ENCODE data around the gene SP3.
A peak's percentile ranks its signal among the peaks of the same experiment; 100 is the strongest.

SP3 gene

DNA sequence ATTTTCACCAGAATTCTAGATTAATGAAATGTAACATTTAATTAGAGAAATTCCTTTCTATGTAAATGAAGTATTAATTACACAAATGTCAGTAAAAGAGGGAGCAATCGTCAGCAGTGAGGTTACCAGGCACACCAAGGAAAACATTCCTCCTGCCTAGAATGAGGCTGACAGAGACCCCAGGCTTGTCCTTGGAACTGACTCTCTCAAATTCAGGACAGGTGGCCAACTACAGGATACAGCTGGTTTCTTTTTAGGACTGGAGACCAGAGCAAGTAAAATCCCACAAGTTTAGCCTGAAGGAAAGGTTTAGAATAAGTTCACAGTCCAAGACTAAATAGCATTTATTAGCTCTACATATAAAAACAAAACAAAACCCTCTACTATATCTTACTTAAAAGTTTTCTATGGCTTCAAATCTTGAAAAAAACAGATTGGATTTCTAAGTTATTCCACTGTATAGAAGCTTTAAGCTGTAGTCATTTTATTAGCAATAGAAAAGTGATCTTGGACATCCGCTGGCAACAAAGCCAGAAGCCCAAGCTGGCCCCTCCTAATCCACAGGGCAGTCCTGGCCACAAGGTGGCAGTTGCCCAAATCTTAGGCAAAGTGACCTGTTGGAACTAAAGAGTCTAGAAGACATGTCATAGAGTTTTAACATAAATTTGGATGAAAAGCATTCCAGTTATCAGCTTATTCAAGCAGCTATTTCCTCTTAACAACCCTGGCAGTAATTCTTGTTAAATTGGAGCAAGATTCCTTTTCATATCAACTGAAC, 81.0 kb downstream of the SP3 start:
- peak in 1 of 2 experiments; percentile 42 for DNase-seq

DNA sequence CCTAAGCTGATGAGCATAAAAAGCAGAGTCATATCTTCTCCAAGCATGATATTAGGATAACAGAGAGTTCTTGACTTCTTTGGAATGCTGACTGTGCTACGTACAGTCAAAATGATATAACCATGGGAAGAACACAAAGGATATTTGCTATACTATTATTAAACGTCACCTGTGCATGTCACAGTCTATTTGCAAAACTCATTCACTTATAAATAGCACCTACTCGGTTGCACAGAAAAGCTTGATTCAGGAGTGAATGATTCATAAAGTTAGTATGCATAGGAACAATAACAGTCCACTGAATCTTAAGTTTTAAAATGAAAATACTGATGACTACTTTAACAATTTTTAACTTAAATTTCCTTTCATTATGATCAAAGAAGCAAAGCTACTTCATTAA, 83.3 kb downstream of the SP3 start:
- DNase-seq = no peak

DNA sequence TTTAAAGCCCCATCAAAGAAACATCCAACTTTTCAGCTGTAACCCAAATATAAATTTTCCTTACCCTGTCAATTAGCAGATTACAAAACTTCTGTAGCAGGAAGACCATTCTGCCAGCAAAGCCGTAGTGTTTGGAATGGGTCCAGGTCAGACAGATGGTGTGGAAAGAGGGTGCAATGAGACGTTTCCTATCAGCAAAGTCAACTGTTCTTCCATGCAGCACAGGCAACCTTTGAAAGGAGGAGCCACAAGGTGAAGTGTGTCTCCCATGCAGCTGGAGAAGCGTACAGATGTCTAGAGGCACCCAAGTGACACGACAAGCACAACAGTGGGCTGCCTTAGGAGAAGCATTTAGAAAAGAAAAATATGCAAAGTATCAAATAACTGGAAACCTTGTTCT, 83.7 kb downstream of the SP3 start:
- no peak for DNase-seq

DNA sequence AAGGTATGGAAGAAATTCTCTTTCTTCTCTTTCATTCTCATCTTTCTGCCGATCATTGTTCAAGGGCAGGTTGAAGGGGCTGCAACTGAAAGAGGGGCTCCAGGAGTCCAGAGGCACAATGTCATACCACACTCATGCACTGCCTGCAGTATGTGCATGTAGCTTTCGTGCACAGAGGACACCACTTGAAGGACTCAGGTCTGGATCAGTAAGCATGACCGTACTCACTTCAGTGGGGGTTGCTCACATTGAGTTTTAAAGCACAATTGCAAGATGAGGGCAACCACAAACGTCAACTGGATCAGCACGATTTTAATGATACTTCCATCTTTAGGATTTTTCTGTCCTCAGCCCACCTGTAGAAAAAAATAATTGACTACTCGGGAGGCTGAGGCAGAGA, 84.6 kb downstream of the SP3 start:
- DNase-seq = no peak

DNA sequence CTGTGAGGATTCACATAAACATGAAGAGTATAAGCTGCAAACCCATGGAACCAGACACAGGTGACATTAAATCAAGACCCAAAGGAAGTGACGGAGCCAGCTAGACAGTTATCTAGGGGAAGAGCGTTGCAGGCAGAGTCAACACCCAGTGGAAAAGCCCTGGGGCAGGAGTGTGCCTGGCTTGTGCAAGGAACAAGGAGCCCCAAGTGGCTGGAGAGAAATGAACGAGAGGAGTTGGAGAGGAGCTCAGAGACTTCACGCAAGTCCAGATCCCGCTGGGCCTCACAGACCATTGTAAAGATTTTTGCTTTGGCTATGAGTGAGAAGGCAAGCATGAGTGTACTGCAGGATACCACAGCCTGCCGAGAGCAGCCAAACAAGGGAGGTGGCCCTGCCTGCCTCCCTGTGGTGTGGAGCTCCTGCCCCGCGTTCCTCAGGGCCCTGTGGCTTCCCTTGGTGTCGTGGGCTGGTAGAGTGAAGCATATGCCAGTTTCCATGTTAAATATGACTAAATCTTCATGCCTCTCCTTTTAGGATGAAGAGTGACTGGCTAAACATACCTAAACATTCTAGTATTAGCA, 88.2 kb downstream of the SP3 start:
- no peak for DNase-seq

DNA sequence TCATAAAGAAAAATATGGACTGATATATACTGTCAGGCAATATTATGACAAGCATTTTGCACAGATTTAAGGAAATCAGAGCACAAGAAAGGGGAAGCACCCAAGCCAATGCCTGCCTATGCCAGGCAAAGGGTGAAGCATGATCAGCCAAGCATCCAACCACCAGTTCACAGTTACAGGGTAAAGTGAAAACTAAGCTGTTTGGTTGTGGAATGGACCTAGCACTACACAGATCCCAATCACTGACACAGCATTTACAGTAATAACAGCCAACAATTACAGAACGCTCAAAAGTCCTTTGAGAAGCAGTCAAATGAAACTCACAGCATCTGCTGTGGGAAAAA, 90.3 kb downstream of the SP3 start:
- DNase-seq = no peak

DNA sequence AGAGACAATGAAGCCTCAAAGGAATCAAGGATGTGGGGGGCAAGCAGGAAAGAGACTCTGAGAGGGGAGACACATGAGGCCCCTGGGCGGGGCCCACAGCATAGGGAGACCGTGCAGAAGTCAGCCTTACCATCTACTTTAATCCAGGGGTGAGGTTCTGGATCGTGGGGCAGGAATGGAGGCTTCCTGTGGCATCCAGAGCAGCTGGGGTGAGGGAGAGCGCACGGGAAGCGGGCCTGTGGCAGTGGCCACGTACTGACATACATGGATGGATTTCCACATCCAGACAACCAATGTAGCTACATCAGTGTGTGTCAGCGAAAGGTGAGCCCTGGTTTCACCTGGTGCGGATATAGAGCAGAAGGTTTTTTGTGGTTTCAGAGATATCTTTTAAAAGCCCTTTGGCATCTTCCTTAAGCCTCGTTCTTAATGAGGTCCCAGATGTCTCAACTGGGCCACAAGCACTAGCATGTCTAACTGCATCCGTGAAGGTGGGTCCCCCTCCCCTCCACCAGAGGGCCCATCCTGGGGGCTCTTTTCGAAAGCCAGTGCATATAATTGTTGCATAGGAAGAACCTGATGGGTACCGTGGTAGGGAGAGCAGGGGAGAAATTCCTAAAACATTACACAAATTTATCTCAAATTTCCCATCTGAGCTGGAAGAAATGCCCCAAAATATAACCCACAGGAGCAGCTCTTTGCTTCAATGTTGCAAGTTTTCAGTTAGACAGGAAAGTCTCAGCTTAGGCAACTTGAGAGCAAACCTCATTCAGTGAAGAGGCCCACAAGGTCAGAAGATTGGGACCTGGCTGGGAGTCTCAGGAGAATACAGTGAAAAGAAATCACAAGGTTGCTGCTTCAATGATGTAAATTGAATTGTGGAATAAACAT, 90.9 kb downstream of the SP3 start:
- DNase-seq = no peak

DNA sequence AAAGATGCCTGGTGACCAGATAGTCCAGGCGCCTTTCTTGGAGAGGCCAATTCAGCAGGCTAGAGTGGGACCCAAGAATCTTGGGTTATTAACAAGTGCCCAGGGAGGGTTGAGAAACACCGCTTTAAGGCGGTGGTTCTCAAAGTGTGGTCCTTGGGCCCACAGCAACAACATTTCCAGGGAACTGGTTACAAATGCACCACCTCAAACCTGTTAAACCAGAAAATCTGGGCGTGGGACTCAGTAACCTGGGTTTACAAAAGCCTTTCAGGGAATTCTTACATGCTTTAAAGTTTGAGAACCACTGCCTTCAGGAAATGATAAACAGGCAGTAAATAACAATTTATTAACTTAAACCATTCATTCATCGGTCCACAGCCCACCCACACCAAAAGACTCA, 92.5 kb downstream of the SP3 start:
- DNase-seq = no peak

DNA sequence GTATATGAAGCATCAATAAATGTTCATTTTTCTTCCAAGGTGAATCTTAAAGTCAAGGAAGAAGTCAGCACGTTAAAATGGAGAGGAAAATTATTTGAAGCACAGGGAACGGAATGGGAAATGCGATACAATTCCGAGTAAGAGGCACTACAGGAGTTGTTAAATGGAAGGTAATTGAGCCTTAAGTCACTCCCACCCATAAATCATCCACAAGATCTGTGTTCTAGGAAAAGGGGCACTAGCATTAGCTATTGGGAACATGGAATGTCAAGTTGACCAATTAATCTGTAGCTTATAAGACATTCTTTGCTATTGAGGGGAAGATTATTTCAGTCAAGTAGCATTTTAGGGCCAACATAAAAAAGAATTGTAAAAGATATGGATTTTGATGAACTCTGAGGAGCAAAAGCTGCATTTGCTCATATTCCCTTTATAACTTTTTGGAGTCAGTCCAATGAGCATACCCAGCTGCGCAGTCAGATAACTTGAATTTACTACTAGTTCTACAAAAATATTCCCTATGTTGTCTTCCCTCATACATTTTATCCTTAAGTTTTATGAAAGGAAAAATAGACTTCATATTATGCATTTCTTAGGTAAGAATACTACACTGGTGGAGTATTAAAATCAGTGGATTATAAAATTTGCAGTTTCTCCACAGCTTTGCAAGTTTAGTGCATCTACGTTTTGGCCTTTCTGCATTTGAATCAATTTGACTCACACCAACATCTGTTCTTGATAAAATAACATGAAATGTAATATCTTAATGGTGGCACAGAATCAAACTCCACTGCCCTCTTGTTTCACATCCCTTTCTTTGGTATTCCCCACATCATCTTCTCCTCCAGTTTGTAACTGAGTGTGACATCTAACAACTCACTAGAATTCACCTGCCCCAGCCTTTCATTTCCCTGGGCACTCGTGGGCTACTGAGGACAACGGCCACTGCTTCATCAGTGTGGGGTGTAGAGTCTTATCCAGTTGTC, 95.6 kb downstream of the SP3 start:
- no peak for DNase-seq

DNA sequence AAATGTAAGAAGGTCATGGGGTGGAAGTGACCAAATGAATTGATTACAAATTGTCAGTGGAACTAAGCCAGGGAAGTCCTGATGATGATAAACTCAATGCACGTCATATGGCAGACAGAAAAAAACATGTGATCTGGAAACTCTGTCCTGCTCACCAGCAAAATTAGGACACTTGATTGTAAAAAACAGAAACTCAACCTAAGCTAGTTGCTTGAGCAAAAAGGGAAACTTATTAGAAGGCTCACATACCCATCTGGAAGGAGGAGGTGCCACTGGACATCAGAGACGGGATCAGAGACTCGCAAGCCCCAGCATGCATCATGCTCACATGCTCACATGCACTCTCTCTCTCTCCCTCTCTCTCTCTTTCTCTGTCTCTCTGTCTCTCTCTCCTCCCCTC, 96.8 kb downstream of the SP3 start:
- no peak for DNase-seq

DNA sequence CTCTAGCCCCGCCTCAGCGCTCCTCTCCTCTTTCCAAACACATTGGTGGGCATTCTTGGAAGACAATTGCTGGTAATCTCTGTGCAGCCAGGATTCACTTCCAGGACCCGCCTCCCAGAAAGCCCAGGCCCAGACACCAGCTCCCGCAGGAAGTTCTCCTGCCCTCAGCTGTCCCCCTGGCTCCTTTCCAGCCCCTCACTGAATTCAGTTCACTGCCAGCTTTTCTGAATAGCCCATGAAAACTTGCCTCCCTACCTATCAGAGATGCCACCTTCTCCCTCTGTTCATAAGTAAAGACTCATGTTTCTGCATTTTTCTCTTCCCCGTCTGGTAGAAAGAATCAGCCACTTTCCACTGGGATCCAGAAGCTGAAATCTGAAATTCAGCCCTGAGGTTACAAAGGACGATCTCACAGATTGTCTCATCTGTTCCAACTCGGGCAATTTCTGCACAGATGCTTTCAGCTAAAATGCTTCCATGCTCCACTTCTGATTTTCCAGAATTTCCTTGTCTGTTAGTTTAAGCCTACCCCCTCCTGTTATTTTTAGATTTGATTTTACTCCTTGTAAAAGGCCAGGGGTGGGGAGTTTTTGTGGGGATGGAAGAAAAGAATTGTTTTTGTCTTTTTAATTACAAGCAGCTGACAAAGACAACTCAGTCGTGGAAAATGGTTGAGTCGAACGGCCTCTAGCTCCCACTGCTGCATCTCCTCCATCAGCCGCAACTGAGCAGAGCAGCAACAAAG, 98.1 kb downstream of the SP3 start:
- DNase-seq = no peak

DNA sequence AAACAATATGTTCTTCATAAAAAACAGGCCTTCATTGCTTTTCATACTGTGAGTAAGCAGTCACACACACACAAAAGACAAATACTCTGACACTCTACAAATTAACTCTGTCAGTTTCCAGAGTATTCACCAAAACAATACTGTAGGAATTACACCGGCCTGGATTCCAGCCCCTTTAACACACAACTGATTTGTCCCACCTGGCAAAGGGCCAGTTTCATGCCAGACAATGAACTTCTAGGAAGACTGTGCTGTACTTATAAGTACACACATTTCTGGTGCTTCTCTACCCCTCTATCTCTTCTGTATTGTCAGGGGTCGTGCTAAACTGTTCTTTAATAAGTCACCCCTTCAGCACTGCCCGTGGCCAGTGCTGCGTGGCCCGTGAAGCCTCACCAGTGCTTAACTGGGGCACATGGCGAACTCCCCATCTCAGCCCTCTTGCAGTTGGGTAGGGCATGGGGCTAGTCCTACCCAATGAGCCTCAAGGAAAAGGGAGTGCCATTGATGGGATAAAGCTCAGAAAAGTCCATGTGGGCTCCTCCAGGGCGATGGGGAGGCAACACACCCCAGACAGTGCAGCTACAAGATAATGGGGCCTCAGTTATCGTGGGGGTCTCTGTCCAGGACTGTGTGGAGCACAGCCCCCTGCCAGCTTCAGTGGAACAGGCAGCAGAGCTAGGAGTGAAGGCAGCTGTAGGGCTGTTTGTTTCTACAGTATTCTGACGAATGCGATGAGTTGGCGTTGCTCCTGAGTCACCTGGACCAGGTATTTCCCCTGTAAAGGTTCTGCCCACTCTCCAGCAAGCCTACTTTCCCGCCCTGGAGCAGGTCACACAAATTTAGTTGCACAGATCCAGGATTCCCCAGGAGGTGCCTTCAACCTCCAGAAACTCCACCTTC, 99.0 kb downstream of the SP3 start:
- no peak for DNase-seq

DNA sequence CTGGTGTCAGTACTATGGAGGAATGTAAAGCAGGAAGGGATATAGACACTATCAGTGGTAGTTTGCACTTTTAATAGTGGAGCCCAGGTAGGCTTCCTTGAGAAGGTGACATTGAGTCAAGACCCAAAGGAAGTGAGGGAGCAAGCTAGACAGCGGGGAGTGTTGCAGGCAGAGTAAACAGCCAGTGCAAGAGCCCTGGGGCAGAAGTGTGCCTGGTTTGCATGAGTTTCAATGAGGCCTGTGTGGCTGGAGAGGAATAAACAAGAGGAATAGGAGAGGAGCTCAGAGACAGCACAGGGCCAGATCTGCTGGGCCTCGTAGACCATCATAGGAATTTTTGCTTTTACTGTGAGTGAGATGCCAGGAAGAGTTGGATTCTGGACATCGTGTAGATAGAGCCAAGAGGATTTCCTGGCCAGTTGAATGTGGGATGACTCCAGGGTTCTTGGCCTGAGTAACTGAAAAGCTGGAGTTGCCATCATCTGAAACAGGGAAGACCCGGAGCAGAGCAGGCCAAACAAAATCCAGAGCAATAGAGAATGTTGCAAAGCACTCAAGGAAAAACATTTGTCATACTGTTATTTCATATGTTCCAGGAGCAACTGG, 102.5 kb downstream of the SP3 start:
- no peak for DNase-seq

DNA sequence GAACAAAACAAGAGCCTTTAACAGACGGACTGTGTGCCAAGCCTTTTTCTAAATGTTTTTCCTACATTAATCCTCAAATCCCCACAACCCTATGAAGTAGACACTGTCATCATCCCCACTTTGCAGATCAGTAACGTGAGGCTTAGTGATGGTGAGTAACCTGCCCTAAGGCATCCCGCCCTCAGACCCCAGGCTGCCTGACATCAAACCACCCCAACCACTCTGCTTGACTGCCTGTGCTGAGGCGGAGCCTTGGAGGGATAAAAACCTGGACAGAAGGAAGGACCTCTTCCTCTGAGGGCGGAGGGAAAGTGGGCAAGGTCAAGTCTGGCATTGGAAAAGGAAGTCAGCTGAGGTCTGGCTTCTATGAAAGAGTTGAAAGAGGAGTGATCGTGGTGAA, 104.6 kb downstream of the SP3 start:
- DNase-seq = no peak

DNA sequence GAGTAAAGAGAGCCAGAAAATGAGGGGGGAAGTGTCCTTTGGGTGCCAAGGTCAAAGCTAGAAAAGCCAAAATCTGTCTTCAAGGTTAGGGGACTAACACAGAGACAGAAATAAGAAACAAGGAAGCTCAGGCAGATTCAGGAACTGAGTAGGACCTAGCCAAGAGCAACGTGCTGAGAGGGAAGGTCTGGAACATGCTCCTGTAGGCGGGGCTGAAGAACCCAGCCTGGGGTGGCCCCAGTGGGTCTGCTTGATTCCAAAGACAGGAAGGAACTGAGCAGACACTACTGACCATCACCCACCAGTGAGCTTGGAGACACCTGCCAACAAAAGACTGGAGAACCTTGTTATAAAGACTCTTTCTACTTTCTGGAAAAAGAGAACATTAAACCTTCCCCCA, 105.1 kb downstream of the SP3 start:
- no peak for DNase-seq

DNA sequence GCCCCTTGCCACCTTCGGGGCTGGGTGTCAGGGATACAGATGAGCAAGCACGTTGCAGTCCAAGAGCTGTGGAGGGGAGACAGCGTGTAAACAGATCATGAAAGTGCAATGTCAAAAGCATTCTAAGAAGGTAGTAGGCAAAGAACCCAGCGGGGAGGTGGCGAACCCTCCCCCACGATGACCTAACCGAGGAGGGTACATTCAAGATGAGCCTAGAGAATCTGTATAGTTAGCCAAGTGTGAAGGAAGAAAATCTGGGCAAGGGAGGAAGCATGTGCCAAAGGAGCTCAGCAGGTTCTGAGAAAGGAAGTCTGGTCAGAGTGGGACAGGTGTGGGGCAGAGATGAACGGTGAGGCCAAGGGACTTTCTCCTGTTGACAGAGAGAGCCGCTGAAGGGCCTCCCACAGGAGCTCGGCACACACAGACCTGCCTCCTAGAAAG, 106.9 kb downstream of the SP3 start:
- no peak for DNase-seq

Measured in activated T-cell treated with anti-CD3 and anti-CD28 coated beads, Interleukin-2, amount 50 U/mL, for 48 hours (primary cell).